PC-3 (cell line): ENCODE data around the gene ADCY9. TPM values are rescaled to one million over a fixed set of nuclear protein-coding genes. Genes with fewer than 3 reads are reported as not detected.

Experiments
- ATAC-seq: fragments of 200-7000 bp; cut with Tn5 transposase; 2 replicates; pipeline ENCODE4 v1.9.1; 2020; ENCODE audit warnings: mild to moderate bottlenecking, moderate library complexity
- BruUV-seq: library from RNA; stranded (reverse); fragments of 400-500 nt; replicated peaks from 2 replicates; lab custom pipeline; 2021; lab: Mats Ljungman, UMichigan
- CTCF ChIA-PET: fragments of 300-600 bp; sonication (Branson Sonifier 250); formaldehyde crosslinking; loops from one replicate; lab custom pipeline; 2022; ENCODE audit warnings: antibody characterized with exemption; lab: Charles Lee
- POLR2A ChIA-PET: fragments of 300-600 bp; sonication (Branson Sonifier 250); formaldehyde crosslinking; loops from one replicate; lab custom pipeline; 2022; ENCODE audit warnings: antibody characterized with exemption; ENCODE audit not compliant: unreplicated experiment; lab: Charles Lee
- DNase-seq: peaks from one replicate; pipeline ENCODE4 v3.0.0-alpha.2; 2015
- H2AFZ ChIP-seq: fragments of 300-600 bp; sonication (generic); 2 replicates; pipeline ENCODE4 v1.6.0; 2016; ENCODE audit warnings: antibody characterized with exemption, low read length
- H3F3A ChIP-seq: fragments of 300-600 bp; sonication (generic); one replicate; pipeline ENCODE4 v1.6.0; 2017; ENCODE audit warnings: antibody characterized with exemption, low read length, control low read depth, mild to moderate bottlenecking; ENCODE audit not compliant: unreplicated experiment
- H3K27ac ChIP-seq: fragments of 300-600 bp; sonication (generic); 2 replicates; pipeline ENCODE4 v1.5.1; 2016; ENCODE audit warnings: mild to moderate bottlenecking, low read length
- H3K27me3 ChIP-seq: fragments of 300-600 bp; sonication (generic); 2 replicates; pipeline ENCODE4 v1.6.1; 2016; ENCODE audit warnings: low read length, mixed read lengths
- H3K36me3 ChIP-seq: fragments of 300-600 bp; sonication (generic); 2 replicates; pipeline ENCODE4 v1.6.1; 2016; ENCODE audit warnings: low read depth, mixed run types, low read length, mixed read lengths
- H3K4me1 ChIP-seq: fragments of 300-600 bp; sonication (generic); 2 replicates; pipeline ENCODE4 v1.5.1; 2016; ENCODE audit warnings: low read length; ENCODE audit not compliant: insufficient read depth
- H3K4me2 ChIP-seq: fragments of 300-600 bp; sonication (generic); 2 replicates; pipeline ENCODE4 v1.6.0; 2016; ENCODE audit warnings: low read length
- H3K4me3 ChIP-seq: fragments of 300-600 bp; sonication (generic); 2 replicates; pipeline ENCODE4 v1.5.1; 2016; ENCODE audit warnings: mild to moderate bottlenecking, low read length, mixed read lengths
- H3K79me2 ChIP-seq: fragments of 300-600 bp; sonication (generic); 2 replicates; pipeline ENCODE4 v1.6.1; 2017; ENCODE audit warnings: low read length, mixed read lengths
- H3K9ac ChIP-seq: fragments of 300-600 bp; sonication (generic); 2 replicates; pipeline ENCODE4 v1.6.0; 2016; ENCODE audit warnings: mild to moderate bottlenecking, low read length
- H3K9me2 ChIP-seq: fragments of 300-600 bp; sonication (generic); replicated peaks from 2 replicates; pipeline ENCODE4 v1.6.1; 2016; ENCODE audit warnings: mixed run types, low read length, mixed read lengths
- H3K9me3 ChIP-seq: fragments of 300-600 bp; sonication (generic); 2 replicates; pipeline ENCODE4 v1.6.1; 2016; ENCODE audit warnings: low read length, mixed read lengths
- H4K20me1 ChIP-seq: fragments of 300-600 bp; sonication (generic); 2 replicates; pipeline ENCODE4 v1.6.1; 2016; ENCODE audit warnings: low read length, mixed read lengths
- CTCF ChIP-seq: fragments of 300-600 bp; sonication (generic); conservative IDR thresholded peaks from 2 replicates; pipeline ENCODE4 v1.5.1; 2017; ENCODE audit warnings: antibody characterized with exemption, low read depth, mild to moderate bottlenecking, low read length
- EZH2 ChIP-seq: fragments of 300-600 bp; sonication (generic); IDR thresholded peaks from one replicate; pipeline ENCODE4 v1.6.1; 2017; ENCODE audit warnings: antibody characterized with exemption, mild to moderate bottlenecking, low read length; ENCODE audit not compliant: unreplicated experiment
- EZH2phosphoT487 ChIP-seq: fragments of 300-600 bp; sonication (generic); IDR thresholded peaks from 2 replicates; pipeline ENCODE4 v1.6.1; 2018; ENCODE audit warnings: mild to moderate bottlenecking, antibody characterized with exemption, low read length, borderline replicate concordance
- intact Hi-C: fragments of 100-400 bp; cut with micrococcal nuclease; formaldehyde crosslinking; loops from 2 replicates; pipeline ENCODE4 v1.9.0; 2023
- total RNA-seq: library from RNA; depleted of rRNA; stranded (reverse); fragments of >200 nt; gene quantifications from 2 replicates; pipeline ENCODE4 v1.2.3, GENCODE V29; 2014

ADCY9 gene
- total RNA-seq, 1 experiment from 2014 or later, result 6.2 TPM

GRCh38 chr16:3997231-3997841 lies 118.9 kb downstream of the ADCY9 start:
- H3F3A ChIP-seq, result no peaks in the 10 kb centered on the region
- no peaks in the 10 kb centered on the region for H3K36me3 ChIP-seq
- BruUV-seq, result no TSS peak
- H3K9me2 ChIP-seq, result no peaks in the 10 kb centered on the region
- no peak overlapping the region for H3K4me2 ChIP-seq
- H3K4me3 ChIP-seq, result no peak overlapping the region
- no peak for ATAC-seq
- H3K27ac ChIP-seq, result no peak overlapping the region
- H3K27me3 ChIP-seq, result no peaks in the 10 kb centered on the region
- H4K20me1 ChIP-seq, result no peaks in the 10 kb centered on the region
- ChIA-PET CTCF (no interaction called here), POLR2A (no interaction called here)
- no peak overlapping the region for H3K9ac ChIP-seq
- no peak for TF ChIP-seq CTCF
- no peaks in the 10 kb centered on the region for H3K79me2 ChIP-seq
- no peak for DNase-seq
- intact Hi-C loops, result no loop called here
- no peaks in the 10 kb centered on the region for H3K9me3 ChIP-seq
- H3K4me1 ChIP-seq, result no peaks in the 10 kb centered on the region
- no peak overlapping the region for H2AFZ ChIP-seq

GRCh38 chr16:3995001-3995400 lies 121.2 kb downstream of the ADCY9 start:
- Histone ChIP-seq H3F3A (no peaks in the 10 kb centered on the region), H3K27ac (no peak overlapping the region), H3K9me2 (no peaks in the 10 kb centered on the region), H3K27me3 (no peaks in the 10 kb centered on the region), H2AFZ (no peak overlapping the region), H4K20me1 (no peaks in the 10 kb centered on the region), H3K36me3 (no peaks in the 10 kb centered on the region), H3K9me3 (no peaks in the 10 kb centered on the region), H3K79me2 (no peaks in the 10 kb centered on the region), H3K4me3 (no peak overlapping the region), H3K9ac (no peak overlapping the region), H3K4me1 (no peaks in the 10 kb centered on the region), H3K4me2 (no peak overlapping the region)
- DNase-seq (no peak), ATAC-seq (no peak)
- ChIA-PET POLR2A (no interaction called here), CTCF (no interaction called here)
- TF ChIP-seq CTCF, result no peak
- TF ChIP-seq EZH2phosphoT487, result no peak
- no peak for TF ChIP-seq EZH2
- no TSS peak for BruUV-seq
- intact Hi-C loops, result no loop called here

GRCh38 chr16:3993052-3993785 lies 123.0 kb downstream of the ADCY9 start:
- Histone ChIP-seq H3K27ac (no peak overlapping the region), H3K4me3 (no peak overlapping the region), H3K4me1 (no peaks in the 10 kb centered on the region), H3K4me2 (no peak overlapping the region), H3K9me2 (no peaks in the 10 kb centered on the region), H3K79me2 (no peaks in the 10 kb centered on the region), H3K9ac (no peak overlapping the region), H3F3A (no peaks in the 10 kb centered on the region), H3K27me3 (no peaks in the 10 kb centered on the region), H2AFZ (no peak overlapping the region), H4K20me1 (no peaks in the 10 kb centered on the region), H3K9me3 (no peaks in the 10 kb centered on the region), H3K36me3 (no peaks in the 10 kb centered on the region)
- BruUV-seq, result no TSS peak
- TF ChIP-seq EZH2, result no peak
- no peak for TF ChIP-seq CTCF
- TF ChIP-seq EZH2phosphoT487, result no peak
- ChIA-PET CTCF (no interaction called here), POLR2A (no interaction called here)
- intact Hi-C loops, result no loop called here
- DNase-seq (no peak), ATAC-seq (no peak)
